ENCODE measurements around the gene SLC44A5.
"Not testable (repeated sequence)": the region's sequence is repeated elsewhere in the genome, so short reads cannot be mapped to it uniquely, and the experiment has no call there.

Gene SLC44A5

GRCh38 chr1:75444220-75444619, 166.7 kb downstream of the SLC44A5 start:
- no peak for DNase-seq

- DNase-seq: no peak
Measured at GRCh38 chr1:75440274-75440673, 170.6 kb downstream of the SLC44A5 start.

DNA sequence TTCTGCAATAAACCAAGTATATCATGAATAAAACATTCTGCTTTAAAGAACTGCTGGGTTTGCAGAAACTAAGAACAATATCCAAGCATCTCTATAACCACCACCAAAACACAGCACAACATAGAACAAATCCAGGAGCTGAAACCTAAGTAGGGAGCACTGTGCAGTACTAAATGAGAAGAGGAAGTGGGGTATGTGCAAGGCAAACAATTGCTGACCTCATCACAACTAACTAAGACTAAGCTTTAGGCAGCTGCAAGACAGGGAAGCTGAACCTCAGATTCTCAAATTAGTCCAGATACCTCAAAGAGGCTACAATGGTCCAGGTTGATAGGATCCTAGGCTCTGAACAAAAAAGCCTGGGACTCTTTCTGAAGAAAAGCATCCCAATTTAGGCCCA, 172.6 kb downstream of the SLC44A5 start:
- no peak for DNase-seq

- no peak for DNase-seq
Measured at GRCh38 chr1:75431843-75432242, 179.1 kb downstream of the SLC44A5 start.

DNA sequence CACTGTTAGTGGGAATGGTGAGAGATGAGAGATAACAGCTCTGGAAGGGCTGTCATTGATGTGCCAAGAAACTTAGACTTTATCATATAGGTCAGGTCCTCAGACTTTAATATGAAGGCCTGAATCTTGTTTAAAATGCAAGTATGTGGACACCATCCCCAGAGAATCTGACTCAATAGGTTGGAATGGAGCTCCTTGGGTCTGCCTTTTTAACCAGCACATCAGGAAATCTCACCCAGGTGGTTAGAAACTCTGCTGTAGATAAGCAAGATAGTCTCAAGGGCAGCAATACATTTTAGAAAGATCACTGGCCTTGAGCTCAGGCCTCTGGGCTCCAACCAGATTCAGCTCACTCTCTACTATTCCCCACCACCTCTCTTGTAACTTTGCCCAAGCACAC, 180.4 kb downstream of the SLC44A5 start:
- DNase-seq: no peak

DNA sequence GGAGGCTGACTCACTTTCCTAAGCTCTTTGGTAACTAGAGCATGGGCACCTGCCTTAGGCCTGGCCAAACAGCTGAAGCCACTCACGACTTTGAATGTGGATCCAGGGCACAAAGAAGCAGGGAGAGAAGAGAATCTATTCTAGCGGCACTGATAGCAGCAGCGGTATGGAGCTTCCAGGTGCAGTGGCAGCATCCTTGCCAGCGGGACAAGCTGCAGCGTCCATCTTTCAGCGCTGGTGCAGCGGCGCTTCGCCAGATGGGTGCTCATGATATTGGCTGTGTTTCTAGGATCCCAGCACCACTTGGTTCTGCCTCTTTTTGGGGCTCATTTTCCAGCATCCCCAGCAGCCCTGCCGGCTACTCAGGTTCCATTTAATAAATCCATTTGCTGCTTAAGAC, 184.2 kb downstream of the SLC44A5 start:
- no peak for DNase-seq

DNA sequence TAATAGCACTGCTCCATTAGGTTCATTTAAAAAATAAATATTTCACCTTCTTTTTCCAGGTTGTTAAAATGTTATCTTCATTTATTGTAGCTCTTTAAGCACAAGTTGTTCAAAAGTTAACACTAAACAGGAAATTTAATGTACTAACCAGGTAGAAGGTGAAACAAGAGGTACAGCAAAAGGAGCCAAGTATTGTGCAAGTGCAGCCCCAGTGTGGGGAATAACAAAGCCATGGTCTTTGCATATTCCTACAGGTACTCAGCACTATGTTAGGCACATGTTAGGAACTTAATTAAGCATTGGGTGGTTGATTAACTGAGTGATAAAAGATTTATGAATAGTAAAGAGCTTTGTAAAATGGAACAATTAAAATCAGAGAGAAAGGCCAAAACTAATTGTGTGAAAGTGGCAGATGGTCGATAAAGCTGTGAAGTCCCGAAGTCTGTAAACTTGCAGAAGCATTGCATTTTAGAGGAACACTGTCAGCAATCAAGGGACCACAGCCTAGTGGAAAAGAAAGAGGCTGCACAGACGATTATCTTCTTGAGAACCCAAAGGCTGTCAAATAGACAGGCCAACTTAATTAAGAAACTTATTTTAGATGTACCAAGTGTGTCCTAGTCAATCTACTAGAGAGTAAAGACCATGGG, 185.8 kb downstream of the SLC44A5 start:
- no peak for DNase-seq

DNA sequence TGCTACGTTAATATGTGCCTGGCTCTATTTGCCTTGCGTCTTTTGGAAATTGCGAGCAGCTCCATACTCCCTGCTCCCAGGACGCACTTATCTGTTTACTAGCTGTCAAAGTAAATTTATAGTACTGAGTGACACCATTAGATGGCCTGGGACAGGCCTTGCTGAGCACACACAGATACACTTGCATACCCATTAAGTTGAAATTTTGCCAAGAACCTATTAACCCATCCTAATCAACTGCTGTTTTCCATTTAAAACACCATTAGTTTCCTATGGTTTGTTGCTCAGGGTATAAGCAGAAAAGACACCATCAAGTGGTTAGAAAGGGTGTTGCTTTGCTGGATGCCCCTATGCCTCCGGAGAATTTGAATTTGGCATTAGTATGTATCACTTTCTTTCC, 187.3 kb downstream of the SLC44A5 start:
- DNase-seq: no peak

DNA sequence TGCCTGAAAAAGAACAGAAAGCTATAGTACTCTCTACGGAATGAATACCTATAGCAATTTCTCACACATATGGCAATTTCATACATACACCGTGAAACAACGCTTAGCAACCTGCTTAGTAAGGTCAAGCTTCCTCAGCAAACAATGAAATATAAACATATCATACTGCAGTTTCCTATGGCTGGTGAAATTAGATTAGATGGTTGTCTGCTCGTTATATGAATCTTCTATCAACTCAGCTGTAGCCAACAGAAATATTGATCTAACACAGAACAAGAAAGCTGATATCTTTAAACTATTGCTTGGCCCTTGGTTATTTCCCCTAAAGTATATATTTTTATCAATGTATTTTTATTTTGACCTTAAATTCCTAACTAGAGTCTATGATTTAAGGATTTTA, 187.8 kb downstream of the SLC44A5 start:
- no peak for DNase-seq

DNA sequence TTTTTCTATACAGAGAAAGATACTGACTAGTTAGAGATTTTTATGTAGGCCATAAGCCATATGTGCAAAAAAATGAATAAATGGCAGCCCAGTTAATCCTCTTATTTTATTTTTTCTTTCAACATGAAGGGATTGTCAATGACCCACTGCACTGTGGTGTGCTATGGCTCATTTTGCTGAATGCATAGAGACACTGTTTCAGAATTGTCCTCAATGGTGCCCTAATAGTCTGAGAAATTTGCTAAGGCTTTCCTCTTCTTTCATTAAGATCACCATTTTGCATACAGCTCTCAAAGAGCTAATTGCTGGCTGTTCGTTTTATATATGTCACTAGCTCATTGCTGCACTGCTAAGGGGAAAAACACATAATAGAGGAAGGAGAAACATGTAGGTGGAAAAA, 189.5 kb downstream of the SLC44A5 start:
- DNase-seq: no peak

DNA sequence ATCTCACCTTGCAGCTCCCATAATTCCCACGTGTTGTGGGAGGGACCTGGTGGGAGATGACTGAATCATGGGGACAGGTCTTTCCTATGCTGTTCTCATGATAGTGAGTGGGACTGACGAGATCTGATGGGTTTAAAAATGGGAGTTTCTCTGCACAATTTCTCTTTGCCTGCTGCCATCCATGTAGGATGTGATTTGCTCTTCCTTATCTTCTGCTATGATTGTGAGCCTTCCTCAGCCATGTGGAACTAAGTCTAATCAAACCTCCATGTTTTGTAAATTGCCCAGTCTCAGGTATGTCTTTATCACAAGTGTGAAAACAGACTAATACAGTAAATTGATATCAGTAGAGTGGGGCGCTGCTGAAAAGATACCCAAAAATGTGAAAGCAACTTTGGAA, 195.7 kb downstream of the SLC44A5 start:
- no peak for DNase-seq

- no peak for DNase-seq
Measured at GRCh38 chr1:75412616-75413015, 198.3 kb downstream of the SLC44A5 start.

- not testable (repeated sequence) for DNase-seq
Measured at GRCh38 chr1:75404681-75405080, 206.2 kb downstream of the SLC44A5 start.

DNA sequence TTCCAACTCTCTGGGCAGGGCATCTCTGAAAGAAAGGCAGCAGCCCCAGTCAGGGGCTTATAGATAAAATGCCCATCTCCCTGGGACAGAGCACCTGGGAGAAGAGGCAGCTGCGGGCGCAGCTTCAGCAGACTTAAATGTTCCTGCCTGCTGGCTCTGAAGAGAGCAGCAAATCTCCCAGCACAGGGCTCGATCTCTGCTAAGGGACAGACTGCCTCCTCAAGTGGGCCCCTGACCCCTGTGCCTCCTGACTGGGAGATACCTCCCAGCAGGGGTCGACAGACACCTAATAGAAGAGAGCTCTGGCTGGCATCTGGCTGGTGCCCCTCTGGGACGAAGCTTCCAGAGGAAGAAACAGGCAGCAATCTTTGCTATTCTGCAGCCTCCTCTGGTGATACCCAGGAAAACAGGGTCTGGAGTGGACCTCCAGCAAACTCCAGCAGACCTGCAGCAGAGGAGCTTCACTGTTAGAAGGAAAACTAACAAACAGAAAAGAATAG, 207.7 kb downstream of the SLC44A5 start:
- DNase-seq: not testable (repeated sequence)

DNA sequence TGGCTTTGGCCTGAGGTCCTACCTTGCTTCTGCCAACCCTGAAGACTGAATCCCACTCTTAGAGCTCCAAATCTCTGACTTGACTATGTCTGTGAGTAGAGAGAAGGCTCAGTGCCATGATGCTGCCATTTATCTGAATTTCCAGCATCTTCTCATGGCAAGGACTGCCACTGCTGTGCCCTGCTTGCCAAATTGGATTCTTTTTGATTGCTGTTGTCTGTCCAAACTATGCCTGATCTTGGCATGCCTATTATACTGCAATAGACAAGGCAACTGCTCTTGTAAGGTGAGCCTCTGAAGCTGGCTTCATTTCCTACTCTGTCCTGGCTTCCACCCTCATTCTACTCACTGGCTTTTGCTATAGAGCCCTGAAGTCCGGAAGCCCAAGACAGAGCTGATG, 210.2 kb downstream of the SLC44A5 start:
- no peak for DNase-seq

DNA sequence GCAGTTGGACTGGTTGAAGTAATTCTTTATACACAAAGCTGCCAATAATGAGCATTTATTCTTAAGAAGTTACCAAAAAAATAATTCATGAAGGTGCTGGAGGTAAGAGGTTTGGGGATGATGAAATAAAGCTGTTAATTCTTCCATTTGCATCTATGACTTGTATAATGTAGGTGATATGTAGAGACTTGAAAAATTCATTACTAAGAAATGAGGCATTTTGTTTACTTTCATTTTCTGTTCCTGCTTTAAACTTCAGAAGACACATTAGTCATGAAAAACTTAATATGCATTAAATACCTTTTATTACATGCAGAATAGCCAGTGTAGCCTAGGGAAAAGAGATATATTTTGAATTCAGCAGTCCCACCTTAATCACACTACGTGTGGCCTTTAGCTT, 214.2 kb downstream of the SLC44A5 start:
- DNase-seq: no peak

GRCh38 chr1:75396260-75396659, 214.7 kb downstream of the SLC44A5 start:
- DNase-seq: no peak

DNA sequence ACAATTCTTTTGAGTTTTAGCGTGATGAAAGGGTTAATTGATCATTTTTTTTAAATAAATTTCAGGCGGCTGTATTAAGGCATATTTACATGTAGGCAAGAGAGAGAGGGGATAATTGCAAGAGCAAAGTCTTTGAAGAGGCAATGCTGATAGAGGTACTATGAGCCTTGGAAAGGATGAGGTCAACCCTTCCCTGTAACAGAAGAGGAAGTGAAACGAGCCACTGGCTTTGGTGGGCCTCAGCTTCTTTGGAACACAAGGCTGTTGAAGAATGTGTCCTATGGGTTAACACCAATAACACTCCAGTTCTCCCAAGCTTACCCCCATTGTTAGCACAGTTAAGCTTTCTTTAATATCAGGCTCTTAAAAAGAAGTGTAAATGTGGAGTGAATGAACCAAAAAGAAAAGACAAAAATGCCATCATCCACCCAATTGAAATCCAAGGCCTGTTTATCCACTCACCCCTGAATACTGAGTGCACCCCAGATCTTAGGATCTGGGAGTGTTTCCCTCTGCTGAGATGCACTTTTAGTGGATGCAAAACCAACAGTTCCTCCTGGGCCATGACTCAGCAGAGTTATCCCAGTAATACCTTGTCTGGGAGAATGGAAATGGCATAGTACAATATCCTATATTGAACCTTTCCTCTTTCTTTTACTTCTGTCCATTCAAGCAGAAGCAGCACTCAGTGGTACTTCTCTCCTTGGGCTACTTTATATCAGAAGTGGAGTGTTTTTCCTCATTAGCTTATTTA, 216.4 kb downstream of the SLC44A5 start:
- no peak for DNase-seq

DNA sequence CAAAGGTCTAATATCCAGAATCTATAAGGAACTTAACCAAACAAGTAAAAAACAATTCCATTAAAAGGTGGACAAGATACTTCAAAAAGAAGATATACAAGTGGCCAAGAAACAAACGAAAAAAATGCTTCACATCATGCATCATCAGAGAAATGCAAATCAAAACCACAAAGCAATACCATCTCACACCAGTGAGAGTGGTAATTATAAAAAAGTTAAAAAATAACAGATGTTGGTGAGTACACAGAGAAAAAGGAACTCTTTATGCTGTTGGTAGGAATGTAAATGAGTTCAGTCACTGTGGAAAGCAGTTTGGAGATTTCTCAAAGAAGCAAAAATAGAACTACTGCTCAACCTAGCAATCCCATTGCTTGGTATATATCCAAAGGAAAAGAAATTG, 218.6 kb downstream of the SLC44A5 start:
- no peak for DNase-seq

- DNase-seq: not testable (repeated sequence)
Measured at GRCh38 chr1:75375476-75376447, 235.2 kb downstream of the SLC44A5 start.

GRCh38 chr1:75373542-75374159, 237.3 kb downstream of the SLC44A5 start:
- no peak for DNase-seq

GRCh38 chr1:75366595-75366994, 244.3 kb downstream of the SLC44A5 start:
- DNase-seq: no peak

DNA sequence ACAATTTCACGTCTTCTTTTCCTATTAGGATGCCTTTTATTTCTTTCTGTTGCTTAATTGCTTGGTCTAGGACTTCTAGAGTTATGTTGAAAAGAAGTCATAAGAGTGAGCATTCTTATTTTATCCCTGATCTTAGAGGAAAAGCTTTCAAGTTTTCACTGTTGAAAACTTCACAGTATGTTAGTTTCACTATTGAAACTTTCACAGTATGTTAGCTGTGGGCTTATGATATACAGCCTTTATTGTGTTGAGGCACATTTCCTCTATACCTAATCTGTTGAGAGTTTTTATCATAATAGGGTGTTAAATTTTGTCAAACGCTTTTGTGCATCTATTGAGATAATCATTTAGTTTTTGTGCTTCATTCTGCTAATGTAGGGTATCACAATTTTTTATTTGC, 249.7 kb downstream of the SLC44A5 start:
- DNase-seq: no peak
